ENCODE measurements around the gene RRP1. TPM values are rescaled to one million over a fixed set of nuclear protein-coding genes. Genes with fewer than 3 reads are reported as not detected.

RRP1 gene
- total RNA-seq, 1 donor from 2014 or later = 43.6 TPM

GRCh38 chr21:43814215-43815106 lies 25.1 kb downstream of the RRP1 start:
- H3K36me3 Mint-ChIP-seq = no peaks in the 10 kb centered on the region
- no peak overlapping the region for H3K4me3 Mint-ChIP-seq
- no peaks in the 10 kb centered on the region for H3K27me3 Mint-ChIP-seq
- H3K4me1 Mint-ChIP-seq (ENCODE audit: unreplicated experiment) = peaks cover 8% of the 10 kb centered on the region
- H3K9me3 Mint-ChIP-seq = peaks cover 5% of the 10 kb centered on the region
- no peak for DNase-seq (ENCODE audit: extremely low spot score, unreplicated experiment)
- no peak overlapping the region for H3K27ac Mint-ChIP-seq
- no peak for TF ChIP-seq CTCF (conservative IDR thresholded peaks at IDR 0.05)

- Mint-ChIP-seq H3K4me1 (ENCODE audit: unreplicated experiment) (peaks cover 8% of the 10 kb centered on the region), H3K9me3 (peaks cover 5% of the 10 kb centered on the region), H3K4me3 (no peak overlapping the region), H3K27ac (no peak overlapping the region), H3K27me3 (no peaks in the 10 kb centered on the region), H3K36me3 (no peaks in the 10 kb centered on the region)
- no peak for TF ChIP-seq CTCF (conservative IDR thresholded peaks at IDR 0.05)
- no peak for DNase-seq (ENCODE audit: extremely low spot score, unreplicated experiment)
Measured at GRCh38 chr21:43815107-43815613, 25.8 kb downstream of the RRP1 start.

- DNase-seq (ENCODE audit: extremely low spot score, unreplicated experiment) = no peak
- TF ChIP-seq CTCF (conservative IDR thresholded peaks at IDR 0.05) = no peak
- no peak overlapping the region for H3K27ac Mint-ChIP-seq
- no peak overlapping the region for H3K4me3 Mint-ChIP-seq
- no peaks in the 10 kb centered on the region for H3K36me3 Mint-ChIP-seq
- H3K27me3 Mint-ChIP-seq = no peaks in the 10 kb centered on the region
- H3K4me1 Mint-ChIP-seq (ENCODE audit: unreplicated experiment) = peaks cover 8% of the 10 kb centered on the region
- peaks cover 5% of the 10 kb centered on the region for H3K9me3 Mint-ChIP-seq
Measured at GRCh38 chr21:43815991-43816390, 26.6 kb downstream of the RRP1 start.

GRCh38 chr21:43816611-43817071 lies 27.3 kb downstream of the RRP1 start:
- H3K4me3 Mint-ChIP-seq = no peak overlapping the region
- H3K27ac Mint-ChIP-seq = no peak overlapping the region
- DNase-seq (ENCODE audit: extremely low spot score, unreplicated experiment) = no peak
- TF ChIP-seq CTCF (conservative IDR thresholded peaks at IDR 0.05) = no peak
- peaks cover 8% of the 10 kb centered on the region for H3K4me1 Mint-ChIP-seq (ENCODE audit: unreplicated experiment)
- no peaks in the 10 kb centered on the region for H3K27me3 Mint-ChIP-seq
- H3K36me3 Mint-ChIP-seq = no peaks in the 10 kb centered on the region
- H3K9me3 Mint-ChIP-seq = peaks cover 5% of the 10 kb centered on the region

- H3K9me3 Mint-ChIP-seq = peaks cover 5% of the 10 kb centered on the region
- H3K4me3 Mint-ChIP-seq = no peak overlapping the region
- H3K4me1 Mint-ChIP-seq (ENCODE audit: unreplicated experiment) = peaks cover 8% of the 10 kb centered on the region
- H3K27me3 Mint-ChIP-seq = no peaks in the 10 kb centered on the region
- no peak for DNase-seq (ENCODE audit: extremely low spot score, unreplicated experiment)
- no peak overlapping the region for H3K27ac Mint-ChIP-seq
- H3K36me3 Mint-ChIP-seq = no peaks in the 10 kb centered on the region
- no peak for TF ChIP-seq CTCF (conservative IDR thresholded peaks at IDR 0.05)
Measured at GRCh38 chr21:43817157-43818086, 28.0 kb downstream of the RRP1 start.

All from type B pancreatic cell (in vitro differentiated cells).